Activated CD4-positive, CD25-positive, alpha-beta regulatory T cell treated with anti-CD3 and anti-CD28 coated beads, Interleukin-2, amount 50 U/mL, for 24 hours (primary cell): ENCODE results near the gene PHLPP1.

Experiments used
- ATAC-seq, 2 donors: fragments of 150-1000 bp; cut with Tn5 transposase; one replicate each; pipeline ENCODE4 v1.10.0; 2021; ENCODE audit warnings: mild to moderate bottlenecking in 1 of 2, moderate library complexity in 1 of 2

The PHLPP1 gene

GRCh38 chr18:62952807-62953206 is 237.5 kb downstream of the PHLPP1 start:
- no peak for ATAC-seq

- no peak for ATAC-seq
Observed at GRCh38 chr18:62953663-62954062, 238.3 kb downstream of the PHLPP1 start.

- ATAC-seq = peak; percentile 60 to 73
Observed at GRCh38 chr18:62954366-62954765, 239.0 kb downstream of the PHLPP1 start.

- ATAC-seq = peak; percentile 35 to 72
Observed at GRCh38 chr18:62957885-62958472, 242.6 kb downstream of the PHLPP1 start.

- no peak for ATAC-seq
Observed at GRCh38 chr18:62959481-62959880, 244.1 kb downstream of the PHLPP1 start.

- no peak for ATAC-seq
Observed at GRCh38 chr18:62963507-62963906, 248.2 kb downstream of the PHLPP1 start.

- no peak for ATAC-seq
Observed at GRCh38 chr18:62964432-62964831, 249.1 kb downstream of the PHLPP1 start.

GRCh38 chr18:62967089-62967488 is 251.7 kb downstream of the PHLPP1 start:
- ATAC-seq = no peak

- peak; percentile 38 to 74 for ATAC-seq
Observed at GRCh38 chr18:62973689-62974088, 258.3 kb downstream of the PHLPP1 start.

- ATAC-seq = no peak
Observed at GRCh38 chr18:62974388-62974787, 259.0 kb downstream of the PHLPP1 start.

- ATAC-seq = no peak
Observed at GRCh38 chr18:62974928-62975675, 259.8 kb downstream of the PHLPP1 start.

GRCh38 chr18:62975785-62976184 is 260.4 kb downstream of the PHLPP1 start:
- no peak for ATAC-seq

GRCh38 chr18:62976227-62976626 is 260.9 kb downstream of the PHLPP1 start:
- ATAC-seq = no peak

GRCh38 chr18:62977512-62977911 is 262.2 kb downstream of the PHLPP1 start:
- ATAC-seq = no peak

GRCh38 chr18:62978251-62979049 is 263.1 kb downstream of the PHLPP1 start:
- no peak for ATAC-seq

- no peak for ATAC-seq
Observed at GRCh38 chr18:62979176-62979575, 263.8 kb downstream of the PHLPP1 start.

- no peak for ATAC-seq
Observed at GRCh38 chr18:62979900-62980299, 264.6 kb downstream of the PHLPP1 start.

GRCh38 chr18:62981566-62981965 is 266.2 kb downstream of the PHLPP1 start:
- no peak for ATAC-seq

GRCh38 chr18:62982600-62983251 is 267.4 kb downstream of the PHLPP1 start:
- peak; percentile 44 to 69 for ATAC-seq

GRCh38 chr18:62984656-62985315 is 269.4 kb downstream of the PHLPP1 start:
- ATAC-seq = no peak

- ATAC-seq = no peak
Observed at GRCh38 chr18:62986490-62986889, 271.1 kb downstream of the PHLPP1 start.

GRCh38 chr18:62987055-62987830 is 271.9 kb downstream of the PHLPP1 start:
- no peak for ATAC-seq
